Activated T-cell treated with anti-CD3 and anti-CD28 coated beads, Interleukin-2, amount 50 U/mL, for 72 hours (primary cell): Measurements from ENCODE around the gene TENM4. TPM values are rescaled to one million over a fixed set of nuclear protein-coding genes. Genes with fewer than 3 reads are reported as not detected.

Experiments used
- ATAC-seq, 2 donors: fragments of 150-1000 bp; cut with Tn5 transposase; replicated peaks in 1 of 2; 2 replicates each; pipeline ENCODE4 v1.10.0; 2021; ENCODE audit warnings: moderate library complexity in 2 of 2, mild to moderate bottlenecking in 1 of 2
- DNase-seq, 2 donors: peaks; one replicate each; pipeline ENCODE4 v3.0.0; 2021 to 2022; ENCODE audit warnings: mixed read lengths in 1 of 2
- H3K27ac Mint-ChIP-seq: one replicate; pipeline ENCODE4 v1.8.0; 2022; ENCODE audit warnings: mild to moderate bottlenecking, moderate library complexity, mixed read lengths
- H3K27me3 Mint-ChIP-seq: one replicate; pipeline ENCODE4 v1.8.0; 2022; ENCODE audit warnings: low read depth, mixed read lengths
- H3K36me3 Mint-ChIP-seq, 2 donors: one replicate each; pipeline ENCODE4 v1.8.0; 2022; ENCODE audit warnings: mixed read lengths in 2 of 2, mild to moderate bottlenecking in 1 of 2; ENCODE audit not compliant: insufficient read depth in 2 of 2
- H3K4me1 Mint-ChIP-seq: one replicate; pipeline ENCODE4 v1.8.0; 2022; ENCODE audit warnings: low read depth, mixed read lengths
- H3K4me3 Mint-ChIP-seq, 2 donors: one replicate each; pipeline ENCODE4 v1.8.0; 2022; ENCODE audit warnings: mild to moderate bottlenecking in 2 of 2, mixed read lengths in 2 of 2, moderate library complexity in 2 of 2
- H3K9me3 Mint-ChIP-seq, 2 donors: one replicate each; pipeline ENCODE4 v1.8.0; 2022; ENCODE audit warnings: mixed read lengths in 2 of 2
- total RNA-seq, 2 donors: library from RNA; stranded (reverse); gene quantifications; one replicate each; pipeline ENCODE4 v1.2.3, GENCODE V29; 2022

The TENM4 gene
- total RNA-seq, 2 donors from 2014 or later = 0.21 TPM; not detected in 1

GRCh38 chr11:79312617-79313529 lies 128.0 kb downstream of the TENM4 start:
- ATAC-seq (no peak), DNase-seq (no peak)
- Mint-ChIP-seq H3K36me3 (no peaks in the 10 kb centered on the region), H3K9me3 (no peaks in the 10 kb centered on the region), H3K4me3 (no peak overlapping the region), H3K27me3 (no peaks in the 10 kb centered on the region), H3K4me1 (no peaks in the 10 kb centered on the region), H3K27ac (no peak overlapping the region)

- H3K4me1 Mint-ChIP-seq = no peaks in the 10 kb centered on the region
- no peaks in the 10 kb centered on the region for H3K36me3 Mint-ChIP-seq
- no peak for ATAC-seq
- no peak overlapping the region for H3K27ac Mint-ChIP-seq
- peaks cover 0 to 5% of the 10 kb centered on the region in 2 donors for H3K9me3 Mint-ChIP-seq
- no peaks in the 10 kb centered on the region for H3K27me3 Mint-ChIP-seq
- DNase-seq = no peak
- no peak overlapping the region for H3K4me3 Mint-ChIP-seq
Measured at GRCh38 chr11:79311461-79311860, 129.4 kb downstream of the TENM4 start.

- no peaks in the 10 kb centered on the region for H3K4me1 Mint-ChIP-seq
- H3K4me3 Mint-ChIP-seq = no peak overlapping the region
Measured at GRCh38 chr11:79309407-79309806, 131.4 kb downstream of the TENM4 start.

GRCh38 chr11:79308429-79308828 lies 132.4 kb downstream of the TENM4 start:
- ATAC-seq (no peak), DNase-seq (no peak)

More at GRCh38 chr11:79309407-79309806, 131.4 kb downstream of the TENM4 start:
- Mint-ChIP-seq H3K27ac (no peak overlapping the region), H3K27me3 (no peaks in the 10 kb centered on the region), H3K36me3 (no peaks in the 10 kb centered on the region), H3K9me3 (peaks cover 0 to 5% of the 10 kb centered on the region in 2 donors)
- DNase-seq = no peak
- no peak for ATAC-seq

GRCh38 chr11:79304599-79305212 lies 136.1 kb downstream of the TENM4 start:
- no peaks in the 10 kb centered on the region for H3K36me3 Mint-ChIP-seq
- H3K27ac Mint-ChIP-seq = peak overlapping the region; percentile 15

More at GRCh38 chr11:79308429-79308828, 132.4 kb downstream of the TENM4 start:
- H3K36me3 Mint-ChIP-seq = no peaks in the 10 kb centered on the region
- H3K4me3 Mint-ChIP-seq = no peak overlapping the region
- peaks cover 0 to 5% of the 10 kb centered on the region in 2 donors for H3K9me3 Mint-ChIP-seq
- no peaks in the 10 kb centered on the region for H3K27me3 Mint-ChIP-seq
- no peaks in the 10 kb centered on the region for H3K4me1 Mint-ChIP-seq
- no peak overlapping the region for H3K27ac Mint-ChIP-seq

GRCh38 chr11:79296141-79296540 lies 144.7 kb downstream of the TENM4 start:
- ATAC-seq (no peak), DNase-seq (no peak)
- no peak overlapping the region for H3K4me3 Mint-ChIP-seq
- no peaks in the 10 kb centered on the region for H3K27me3 Mint-ChIP-seq
- H3K4me1 Mint-ChIP-seq = no peaks in the 10 kb centered on the region
- no peaks in the 10 kb centered on the region for H3K9me3 Mint-ChIP-seq
- no peak overlapping the region for H3K27ac Mint-ChIP-seq
- no peaks in the 10 kb centered on the region for H3K36me3 Mint-ChIP-seq

More at GRCh38 chr11:79304599-79305212, 136.1 kb downstream of the TENM4 start:
- Mint-ChIP-seq H3K4me3 (no peak overlapping the region), H3K27me3 (no peaks in the 10 kb centered on the region), H3K9me3 (peaks cover 0 to 5% of the 10 kb centered on the region in 2 donors), H3K4me1 (no peaks in the 10 kb centered on the region)
- no peak for ATAC-seq
- DNase-seq = no peak

GRCh38 chr11:79294845-79295731 lies 145.7 kb downstream of the TENM4 start:
- no peaks in the 10 kb centered on the region for H3K9me3 Mint-ChIP-seq
- no peak for ATAC-seq
- no peak for DNase-seq
- H3K27ac Mint-ChIP-seq = no peak overlapping the region
- no peaks in the 10 kb centered on the region for H3K4me1 Mint-ChIP-seq
- no peak overlapping the region for H3K4me3 Mint-ChIP-seq
- H3K27me3 Mint-ChIP-seq = no peaks in the 10 kb centered on the region
- no peaks in the 10 kb centered on the region for H3K36me3 Mint-ChIP-seq

GRCh38 chr11:79291948-79292347 lies 148.9 kb downstream of the TENM4 start:
- H3K27me3 Mint-ChIP-seq = no peaks in the 10 kb centered on the region
- no peak for ATAC-seq
- no peaks in the 10 kb centered on the region for H3K36me3 Mint-ChIP-seq
- H3K9me3 Mint-ChIP-seq = no peaks in the 10 kb centered on the region
- DNase-seq = no peak
- H3K4me3 Mint-ChIP-seq = no peak overlapping the region
- H3K27ac Mint-ChIP-seq = no peak overlapping the region
- H3K4me1 Mint-ChIP-seq = no peaks in the 10 kb centered on the region

GRCh38 chr11:79290761-79291160 lies 150.1 kb downstream of the TENM4 start:
- no peak for ATAC-seq
- Mint-ChIP-seq H3K27ac (no peak overlapping the region), H3K9me3 (peaks cover 0 to under 1% of the 10 kb centered on the region in 2 donors), H3K36me3 (no peaks in the 10 kb centered on the region), H3K4me3 (no peak overlapping the region), H3K4me1 (no peaks in the 10 kb centered on the region), H3K27me3 (no peaks in the 10 kb centered on the region)
- no peak for DNase-seq

- DNase-seq (no peak), ATAC-seq (no peak)
- H3K36me3 Mint-ChIP-seq = no peaks in the 10 kb centered on the region
- no peaks in the 10 kb centered on the region for H3K27me3 Mint-ChIP-seq
- no peak overlapping the region for H3K27ac Mint-ChIP-seq
- H3K4me3 Mint-ChIP-seq = no peak overlapping the region
- no peaks in the 10 kb centered on the region for H3K4me1 Mint-ChIP-seq
- peaks cover 3 to 4% of the 10 kb centered on the region in 2 donors for H3K9me3 Mint-ChIP-seq
Measured at GRCh38 chr11:79287952-79288351, 152.9 kb downstream of the TENM4 start.

GRCh38 chr11:79285756-79286155 lies 155.1 kb downstream of the TENM4 start:
- Mint-ChIP-seq H3K27ac (no peak overlapping the region), H3K4me3 (no peak overlapping the region), H3K27me3 (no peaks in the 10 kb centered on the region), H3K36me3 (no peaks in the 10 kb centered on the region), H3K4me1 (no peaks in the 10 kb centered on the region), H3K9me3 (peaks cover 3 to 6% of the 10 kb centered on the region in 2 donors)
- ATAC-seq (no peak), DNase-seq (no peak)

- DNase-seq = no peak
- Mint-ChIP-seq H3K4me3 (no peak overlapping the region), H3K36me3 (no peaks in the 10 kb centered on the region), H3K4me1 (no peaks in the 10 kb centered on the region), H3K27me3 (no peaks in the 10 kb centered on the region), H3K9me3 (no peaks in the 10 kb centered on the region), H3K27ac (no peak overlapping the region)
- no peak for ATAC-seq
Measured at GRCh38 chr11:79276736-79277325, 164.0 kb downstream of the TENM4 start.
